ENCODE results near the gene APC. TPM values are rescaled to one million over a fixed set of nuclear protein-coding genes. Genes with fewer than 3 reads are reported as not detected.

APC gene
- total and polyA plus RNA-seq, 2 of the 13 experiments (the other 11 are each of a cell fraction or from before 2014, with no cell fraction given) = 6.1 to 19.0 TPM

DNA sequence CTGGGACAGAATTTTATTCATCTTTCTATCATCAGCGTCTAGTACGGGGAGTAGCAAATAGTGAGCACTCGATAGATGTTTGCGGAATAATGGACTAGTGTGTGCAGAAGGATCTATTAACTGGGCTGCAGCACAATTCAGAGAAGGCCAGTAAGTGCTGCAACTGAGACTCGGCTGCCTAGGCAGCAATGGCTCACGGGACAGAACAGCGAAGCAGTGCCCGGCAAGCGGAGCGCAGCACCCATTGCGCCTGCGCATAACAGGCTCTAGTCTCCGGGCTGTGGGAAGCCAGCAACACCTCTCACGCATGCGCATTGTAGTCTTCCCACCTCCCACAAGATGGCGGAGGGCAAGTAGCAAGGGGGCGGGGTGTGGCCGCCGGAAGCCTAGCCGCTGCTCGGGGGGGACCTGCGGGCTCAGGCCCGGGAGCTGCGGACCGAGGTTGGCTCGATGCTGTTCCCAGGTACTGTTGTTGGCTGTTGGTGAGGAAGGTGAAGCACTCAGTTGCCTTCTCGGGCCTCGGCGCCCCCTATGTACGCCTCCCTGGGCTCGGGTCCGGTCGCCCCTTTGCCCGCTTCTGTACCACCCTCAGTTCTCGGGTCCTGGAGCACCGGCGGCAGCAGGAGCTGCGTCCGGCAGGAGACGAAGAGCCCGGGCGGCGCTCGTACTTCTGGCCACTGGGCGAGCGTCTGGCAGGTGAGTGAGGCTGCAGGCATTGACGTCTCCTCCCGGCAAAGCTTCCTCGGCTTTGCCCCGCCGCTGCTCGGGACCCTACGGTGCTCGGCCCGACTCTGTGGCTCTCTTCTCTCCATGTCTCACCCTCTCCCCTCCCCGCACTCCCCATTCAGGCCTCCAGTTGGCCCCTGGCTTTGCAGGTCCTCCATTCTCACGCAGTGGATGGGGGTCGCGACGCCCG is 30.2 kb upstream of the APC start (continued):
- TF ChIP-seq RBM39 (IDR thresholded peaks at IDR 0.05; ENCODE audit: low read depth, low read length, poor library complexity, severe bottlenecking) = no peak
- peak; percentile 53; the same call in 1 of the 2 replicates for TF ChIP-seq KDM5A (IDR thresholded peaks at IDR 0.05; ENCODE audit: borderline replicate concordance, low read length)
- TF ChIP-seq EEA1 (CRISPR knock-in tag; IDR thresholded peaks at IDR 0.05; ENCODE audit: borderline replicate concordance) = peak; percentile 82; the same call in 1 of the 2 replicates
- TF ChIP-seq, protein P1, sequence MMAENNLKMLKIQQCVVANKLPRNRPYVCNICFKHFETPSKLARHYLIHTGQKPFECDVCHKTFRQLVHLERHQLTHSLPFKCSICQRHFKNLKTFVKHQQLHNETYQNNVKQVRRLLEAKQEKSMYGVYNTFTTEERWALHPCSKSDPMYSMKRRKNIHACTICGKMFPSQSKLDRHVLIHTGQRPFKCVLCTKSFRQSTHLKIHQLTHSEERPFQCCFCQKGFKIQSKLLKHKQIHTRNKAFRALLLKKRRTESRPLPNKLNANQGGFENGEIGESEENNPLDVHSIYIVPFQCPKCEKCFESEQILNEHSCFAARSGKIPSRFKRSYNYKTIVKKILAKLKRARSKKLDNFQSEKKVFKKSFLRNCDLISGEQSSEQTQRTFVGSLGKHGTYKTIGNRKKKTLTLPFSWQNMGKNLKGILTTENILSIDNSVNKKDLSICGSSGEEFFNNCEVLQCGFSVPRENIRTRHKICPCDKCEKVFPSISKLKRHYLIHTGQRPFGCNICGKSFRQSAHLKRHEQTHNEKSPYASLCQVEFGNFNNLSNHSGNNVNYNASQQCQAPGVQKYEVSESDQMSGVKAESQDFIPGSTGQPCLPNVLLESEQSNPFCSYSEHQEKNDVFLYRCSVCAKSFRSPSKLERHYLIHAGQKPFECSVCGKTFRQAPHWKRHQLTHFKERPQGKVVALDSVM (CRISPR knock-in tag; IDR thresholded peaks at IDR 0.05) = peak; percentile 50; the same call in 1 of the 2 replicates
- peak; percentile 95 for TF ChIP-seq ZNF792 (CRISPR knock-in tag; IDR thresholded peaks at IDR 0.05)
- TF ChIP-seq, protein P2, sequence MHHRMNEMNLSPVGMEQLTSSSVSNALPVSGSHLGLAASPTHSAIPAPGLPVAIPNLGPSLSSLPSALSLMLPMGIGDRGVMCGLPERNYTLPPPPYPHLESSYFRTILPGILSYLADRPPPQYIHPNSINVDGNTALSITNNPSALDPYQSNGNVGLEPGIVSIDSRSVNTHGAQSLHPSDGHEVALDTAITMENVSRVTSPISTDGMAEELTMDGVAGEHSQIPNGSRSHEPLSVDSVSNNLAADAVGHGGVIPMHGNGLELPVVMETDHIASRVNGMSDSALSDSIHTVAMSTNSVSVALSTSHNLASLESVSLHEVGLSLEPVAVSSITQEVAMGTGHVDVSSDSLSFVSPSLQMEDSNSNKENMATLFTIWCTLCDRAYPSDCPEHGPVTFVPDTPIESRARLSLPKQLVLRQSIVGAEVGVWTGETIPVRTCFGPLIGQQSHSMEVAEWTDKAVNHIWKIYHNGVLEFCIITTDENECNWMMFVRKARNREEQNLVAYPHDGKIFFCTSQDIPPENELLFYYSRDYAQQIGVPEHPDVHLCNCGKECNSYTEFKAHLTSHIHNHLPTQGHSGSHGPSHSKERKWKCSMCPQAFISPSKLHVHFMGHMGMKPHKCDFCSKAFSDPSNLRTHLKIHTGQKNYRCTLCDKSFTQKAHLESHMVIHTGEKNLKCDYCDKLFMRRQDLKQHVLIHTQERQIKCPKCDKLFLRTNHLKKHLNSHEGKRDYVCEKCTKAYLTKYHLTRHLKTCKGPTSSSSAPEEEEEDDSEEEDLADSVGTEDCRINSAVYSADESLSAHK (CRISPR knock-in tag; IDR thresholded peaks at IDR 0.05; ENCODE audit: borderline replicate concordance) = no peak
- peak; percentile 28; the same call in 1 of the 2 replicates for TF ChIP-seq ZNF225 (CRISPR knock-in tag; IDR thresholded peaks at IDR 0.05)
- TF ChIP-seq, protein P3, sequence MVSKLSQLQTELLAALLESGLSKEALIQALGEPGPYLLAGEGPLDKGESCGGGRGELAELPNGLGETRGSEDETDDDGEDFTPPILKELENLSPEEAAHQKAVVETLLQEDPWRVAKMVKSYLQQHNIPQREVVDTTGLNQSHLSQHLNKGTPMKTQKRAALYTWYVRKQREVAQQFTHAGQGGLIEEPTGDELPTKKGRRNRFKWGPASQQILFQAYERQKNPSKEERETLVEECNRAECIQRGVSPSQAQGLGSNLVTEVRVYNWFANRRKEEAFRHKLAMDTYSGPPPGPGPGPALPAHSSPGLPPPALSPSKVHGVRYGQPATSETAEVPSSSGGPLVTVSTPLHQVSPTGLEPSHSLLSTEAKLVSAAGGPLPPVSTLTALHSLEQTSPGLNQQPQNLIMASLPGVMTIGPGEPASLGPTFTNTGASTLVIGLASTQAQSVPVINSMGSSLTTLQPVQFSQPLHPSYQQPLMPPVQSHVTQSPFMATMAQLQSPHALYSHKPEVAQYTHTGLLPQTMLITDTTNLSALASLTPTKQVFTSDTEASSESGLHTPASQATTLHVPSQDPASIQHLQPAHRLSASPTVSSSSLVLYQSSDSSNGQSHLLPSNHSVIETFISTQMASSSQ (IDR thresholded peaks at IDR 0.05; ENCODE audit: low read depth) = no peak
- TF ChIP-seq, protein P3 (CRISPR knock-in tag; IDR thresholded peaks at IDR 0.05; ENCODE audit: borderline replicate concordance) = no peak; the same call in 1 of the 2 replicates
- no peak for TF ChIP-seq ATAD3A (CRISPR knock-in tag; IDR thresholded peaks at IDR 0.05)
- TF ChIP-seq, protein P4, sequence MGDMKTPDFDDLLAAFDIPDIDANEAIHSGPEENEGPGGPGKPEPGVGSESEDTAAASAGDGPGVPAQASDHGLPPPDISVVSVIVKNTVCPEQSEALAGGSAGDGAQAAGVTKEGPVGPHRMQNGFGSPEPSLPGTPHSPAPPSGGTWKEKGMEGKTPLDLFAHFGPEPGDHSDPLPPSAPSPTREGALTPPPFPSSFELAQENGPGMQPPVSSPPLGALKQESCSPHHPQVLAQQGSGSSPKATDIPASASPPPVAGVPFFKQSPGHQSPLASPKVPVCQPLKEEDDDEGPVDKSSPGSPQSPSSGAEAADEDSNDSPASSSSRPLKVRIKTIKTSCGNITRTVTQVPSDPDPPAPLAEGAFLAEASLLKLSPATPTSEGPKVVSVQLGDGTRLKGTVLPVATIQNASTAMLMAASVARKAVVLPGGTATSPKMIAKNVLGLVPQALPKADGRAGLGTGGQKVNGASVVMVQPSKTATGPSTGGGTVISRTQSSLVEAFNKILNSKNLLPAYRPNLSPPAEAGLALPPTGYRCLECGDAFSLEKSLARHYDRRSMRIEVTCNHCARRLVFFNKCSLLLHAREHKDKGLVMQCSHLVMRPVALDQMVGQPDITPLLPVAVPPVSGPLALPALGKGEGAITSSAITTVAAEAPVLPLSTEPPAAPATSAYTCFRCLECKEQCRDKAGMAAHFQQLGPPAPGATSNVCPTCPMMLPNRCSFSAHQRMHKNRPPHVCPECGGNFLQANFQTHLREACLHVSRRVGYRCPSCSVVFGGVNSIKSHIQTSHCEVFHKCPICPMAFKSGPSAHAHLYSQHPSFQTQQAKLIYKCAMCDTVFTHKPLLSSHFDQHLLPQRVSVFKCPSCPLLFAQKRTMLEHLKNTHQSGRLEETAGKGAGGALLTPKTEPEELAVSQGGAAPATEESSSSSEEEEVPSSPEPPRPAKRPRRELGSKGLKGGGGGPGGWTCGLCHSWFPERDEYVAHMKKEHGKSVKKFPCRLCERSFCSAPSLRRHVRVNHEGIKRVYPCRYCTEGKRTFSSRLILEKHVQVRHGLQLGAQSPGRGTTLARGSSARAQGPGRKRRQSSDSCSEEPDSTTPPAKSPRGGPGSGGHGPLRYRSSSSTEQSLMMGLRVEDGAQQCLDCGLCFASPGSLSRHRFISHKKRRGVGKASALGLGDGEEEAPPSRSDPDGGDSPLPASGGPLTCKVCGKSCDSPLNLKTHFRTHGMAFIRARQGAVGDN (CRISPR knock-in tag; IDR thresholded peaks at IDR 0.05) = peak; percentile 96
- TF ChIP-seq ETS1 (CRISPR knock-in tag; IDR thresholded peaks at IDR 0.05) = no peak
